H1 (cell line): ENCODE results near the gene CTNNA3. TPM values are rescaled to one million over a fixed set of nuclear protein-coding genes. Genes with fewer than 3 reads are reported as not detected.

ENCODE experiments used
- CTCF ChIA-PET: fragments of 300-600 bp; sonication (Branson Sonifier 250); formaldehyde crosslinking; loops from one replicate; lab custom pipeline; 2021; ENCODE audit not compliant: partially characterized antibody; lab: Charles Lee
- POLR2A ChIA-PET: fragments of 300-600 bp; sonication (Branson Sonifier 250); formaldehyde crosslinking; loops from one replicate; lab custom pipeline; 2021; ENCODE audit warnings: inconsistent platforms; ENCODE audit not compliant: partially characterized antibody; lab: Charles Lee
- DNase-seq, 2 experiments: peaks; one replicate each; pipeline versions ENCODE4 v3.0.0 to v3.0.0-alpha.2; 2010 to 2022; ENCODE audit warnings: low spot score in 2 of 2, low read depth in 1 of 2, mixed read lengths in 1 of 2
- FAIRE-seq: peaks from 2 replicates; lab custom pipeline; 2011; peaks lifted over from hg19 to GRCh38; lab: Jason Lieb, UNC
- H2AFZ ChIP-seq: 2 replicates; pipeline ENCODE4 v1.8.1; 2012; ENCODE audit warnings: low read length, inconsistent platforms
- H2AK5ac ChIP-seq: 2 replicates; pipeline ENCODE4 v1.6.1; 2013; ENCODE audit warnings: low read depth, low read length
- H2BK120ac ChIP-seq: replicated peaks from 2 replicates; pipeline ENCODE3; 2013; ENCODE audit warnings: low read depth, low read length, inconsistent platforms
- H2BK12ac ChIP-seq: 2 replicates; pipeline ENCODE4 v1.6.1; 2013; ENCODE audit warnings: low read depth, low read length
- H2BK15ac ChIP-seq: 2 replicates; pipeline ENCODE4 v1.6.1; 2013; ENCODE audit warnings: low read length
- H2BK20ac ChIP-seq: 2 replicates; pipeline ENCODE4 v1.6.1; 2013; ENCODE audit warnings: low read length
- H2BK5ac ChIP-seq: 2 replicates; pipeline ENCODE4 v1.6.1; 2013; ENCODE audit warnings: low read depth, low read length
- H3K14ac ChIP-seq: 2 replicates; pipeline ENCODE4 v1.6.1; 2013; ENCODE audit warnings: inconsistent platforms; ENCODE audit not compliant: insufficient read length
- H3K18ac ChIP-seq: 2 replicates; pipeline ENCODE4 v1.6.1; 2013; ENCODE audit warnings: low read length; ENCODE audit errors: extremely low read depth
- H3K23ac ChIP-seq: 2 replicates; pipeline ENCODE4 v1.6.1; 2013; ENCODE audit warnings: inconsistent platforms; ENCODE audit not compliant: insufficient read length
- H3K23me2 ChIP-seq: 2 replicates; pipeline ENCODE4 v1.6.1; 2013; ENCODE audit warnings: low read depth, low read length
- H3K27ac ChIP-seq: 2 replicates; pipeline ENCODE4 v1.6.1; 2011; ENCODE audit warnings: low read depth, low read length, inconsistent platforms
- H3K27me3 ChIP-seq, 4 experiments: replicated peaks in 1 of 4; 1 replicate in 1 of 4; 2 replicates in 3 of 4; pipeline versions ENCODE4 v1.6.1 to v1.8.1; 2011 to 2013; ENCODE audit warnings: low read length in 3 of 4, mild to moderate bottlenecking in 3 of 4, inconsistent platforms in 2 of 4, mixed read lengths in 2 of 4, moderate library complexity in 1 of 4; ENCODE audit not compliant: control insufficient read depth in 3 of 4, insufficient read depth in 3 of 4; ENCODE audit errors: extremely low read depth in 1 of 4
- H3K36me3 ChIP-seq, 4 experiments: 2 replicates each; pipeline versions ENCODE4 v1.6.1 to v1.8.1; 2011 to 2013; ENCODE audit warnings: mild to moderate bottlenecking in 4 of 4, low read length in 3 of 4, moderate library complexity in 2 of 4, control low read depth in 1 of 4, inconsistent platforms in 1 of 4; ENCODE audit not compliant: insufficient read depth in 4 of 4, control insufficient read depth in 2 of 4
- H3K4ac ChIP-seq: replicated peaks from 2 replicates; pipeline ENCODE3; 2013; ENCODE audit warnings: low read length, low read depth, mixed read lengths, inconsistent platforms; ENCODE audit not compliant: insufficient read length
- H3K4me1 ChIP-seq, 4 experiments: replicated peaks in 1 of 4; 1 replicate in 1 of 4; 2 replicates in 3 of 4; pipeline versions ENCODE4 v1.6.1 to v1.8.1; 2011 to 2013; ENCODE audit warnings: low read length in 3 of 4, inconsistent platforms in 2 of 4, mixed read lengths in 1 of 4; ENCODE audit not compliant: insufficient read depth in 4 of 4, control insufficient read depth in 3 of 4
- H3K4me2 ChIP-seq, 2 experiments: 2 replicates each; pipeline versions ENCODE4 v1.6.1 to v1.8.1; 2011 to 2013; ENCODE audit warnings: low read depth in 2 of 2, low read length in 2 of 2, control low read depth in 1 of 2, inconsistent platforms in 1 of 2, mild to moderate bottlenecking in 1 of 2; ENCODE audit not compliant: insufficient read depth in 1 of 2
- H3K4me3 ChIP-seq, 4 experiments: fragments of 200-600, 300-600 bp in 1 of 4; sonication (generic), shearing (Covaris generic), sonication (Bioruptor Twin) in 1 of 4; 2 replicates each; pipeline versions ENCODE4 v1.5.1 to v1.8.1; 2011 to 2016; ENCODE audit warnings: low read length in 4 of 4, low read depth in 3 of 4, control low read depth in 2 of 4, inconsistent platforms in 2 of 4, mild to moderate bottlenecking in 2 of 4, mixed read lengths in 1 of 4, moderate library complexity in 1 of 4; ENCODE audit not compliant: insufficient read depth in 2 of 4; ENCODE audit errors: extremely low read depth in 1 of 4
- H3K56ac ChIP-seq: replicated peaks from 2 replicates; pipeline ENCODE3; 2013; ENCODE audit warnings: low read depth, mild to moderate bottlenecking, mixed read lengths, low read length, inconsistent platforms; ENCODE audit not compliant: insufficient read length
- H3K79me1 ChIP-seq: 2 replicates; pipeline ENCODE4 v1.6.1; 2013; ENCODE audit warnings: low read depth, low read length, control low read depth
- H3K79me2 ChIP-seq, 2 experiments: 2 replicates each; pipeline versions ENCODE4 v1.6.1 to v1.8.1; 2012 to 2013; ENCODE audit warnings: low read length in 2 of 2, mild to moderate bottlenecking in 2 of 2, inconsistent platforms in 1 of 2; ENCODE audit not compliant: insufficient read depth in 2 of 2, control insufficient read depth in 1 of 2
- H3K9ac ChIP-seq, 4 experiments: replicated peaks in 1 of 4; 1 replicate in 1 of 4; 2 replicates in 3 of 4; pipeline versions ENCODE4 v1.6.1 to v1.8.1; 2011 to 2013; ENCODE audit warnings: low read depth in 3 of 4, low read length in 3 of 4, control low read depth in 2 of 4, mild to moderate bottlenecking in 2 of 4, moderate library complexity in 2 of 4, inconsistent platforms in 1 of 4; ENCODE audit errors: extremely low read depth in 1 of 4
- H3K9me3 ChIP-seq, 2 experiments: 2 replicates each; pipeline versions ENCODE4 v1.6.1 to v1.8.1; 2012 to 2013; ENCODE audit warnings: mild to moderate bottlenecking in 2 of 2, moderate library complexity in 2 of 2, control low read depth in 1 of 2, inconsistent platforms in 1 of 2, low read depth in 1 of 2, low read length in 1 of 2, mixed read lengths in 1 of 2; ENCODE audit not compliant: insufficient read depth in 2 of 2
- H4K20me1 ChIP-seq, 2 experiments: replicated peaks in 1 of 2; 2 replicates each; pipeline versions ENCODE3 to v1.8.1; 2011 to 2013; ENCODE audit warnings: inconsistent platforms in 2 of 2, low read length in 2 of 2, mild to moderate bottlenecking in 1 of 2; ENCODE audit not compliant: insufficient read depth in 2 of 2, control insufficient read depth in 1 of 2
- H4K5ac ChIP-seq: 2 replicates; pipeline ENCODE4 v1.6.1; 2013; ENCODE audit warnings: low read length, low read depth, mixed read lengths, inconsistent platforms; ENCODE audit not compliant: insufficient read length
- H4K8ac ChIP-seq: 2 replicates; pipeline ENCODE4 v1.8.0; 2013; ENCODE audit warnings: mild to moderate bottlenecking, moderate library complexity, low read length, inconsistent platforms; ENCODE audit not compliant: insufficient read depth; ENCODE audit errors: extremely low read depth
- H4K91ac ChIP-seq: replicated peaks from 2 replicates; pipeline ENCODE3; 2013; ENCODE audit warnings: low read length, mixed read lengths, inconsistent platforms; ENCODE audit not compliant: insufficient read length
- BCL11A ChIP-seq, 2 experiments: IDR thresholded peaks; one replicate each; pipeline ENCODE4 v1.6.1; 2011; ENCODE audit warnings: low read depth in 2 of 2, low read length in 2 of 2, mild to moderate bottlenecking in 2 of 2
- FOSL1 ChIP-seq: IDR thresholded peaks from 2 replicates; pipeline ENCODE4 v1.6.1; 2011; ENCODE audit warnings: mild to moderate bottlenecking, low read depth, low read length, moderate library complexity; ENCODE audit not compliant: insufficient read depth
- GTF2F1 ChIP-seq: IDR thresholded peaks from 2 replicates; pipeline ENCODE4 v1.6.1; 2012; ENCODE audit warnings: low read depth, low read length, improper control_type of control experiment, borderline replicate concordance
- HDAC2 ChIP-seq, 2 experiments: fragments of 300-600 bp in 1 of 2; sonication (generic) in 1 of 2; IDR thresholded peaks; 2 replicates each; pipeline ENCODE4 v1.6.1; 2011 to 2012; ENCODE audit warnings: low read depth in 2 of 2, low read length in 2 of 2, mild to moderate bottlenecking in 2 of 2, moderate library complexity in 2 of 2, borderline replicate concordance in 1 of 2, inconsistent platforms in 1 of 2
- JUN ChIP-seq: IDR thresholded peaks from 2 replicates; pipeline ENCODE4 v1.6.1; 2011; ENCODE audit warnings: low read depth, mild to moderate bottlenecking, improper control_type of control experiment, low read length
- JUND ChIP-seq: IDR thresholded peaks from 2 replicates; pipeline ENCODE4 v1.6.1; 2011; ENCODE audit warnings: mild to moderate bottlenecking, improper control_type of control experiment, low read length
- KDM4A ChIP-seq: IDR thresholded peaks from one replicate; pipeline ENCODE4 v1.7.1; 2012; ENCODE audit warnings: low read depth, mild to moderate bottlenecking, moderate library complexity, low read length, inconsistent platforms; ENCODE audit not compliant: severe bottlenecking
- KDM5A ChIP-seq: fragments of 200-600 bp; IDR thresholded peaks from 2 replicates; pipeline ENCODE4 v1.7.1; 2012; ENCODE audit warnings: mild to moderate bottlenecking, low read length, inconsistent platforms, mixed read lengths
- POLR2AphosphoS5 ChIP-seq: IDR thresholded peaks from 2 replicates; pipeline ENCODE4 v1.6.1; 2011; ENCODE audit warnings: low read depth, low read length
- RBBP5 ChIP-seq: IDR thresholded peaks from 2 replicates; pipeline ENCODE4 v1.7.1; 2012; ENCODE audit warnings: low read depth, mild to moderate bottlenecking, inconsistent platforms, low read length, moderate library complexity, borderline replicate concordance
- SIRT6 ChIP-seq: IDR thresholded peaks from one replicate; pipeline ENCODE4 v1.7.1; 2012; ENCODE audit warnings: low read length, inconsistent platforms
- SP2 ChIP-seq: IDR thresholded peaks from 2 replicates; pipeline ENCODE4 v1.6.1; 2012; ENCODE audit warnings: mild to moderate bottlenecking, low read length, inconsistent platforms
- SP4 ChIP-seq: IDR thresholded peaks from 2 replicates; pipeline ENCODE4 v1.6.1; 2012; ENCODE audit warnings: low read length, inconsistent platforms
- TEAD4 ChIP-seq: IDR thresholded peaks from 2 replicates; pipeline ENCODE4 v1.6.1; 2012; ENCODE audit warnings: low read depth, low read length, inconsistent platforms, mixed read lengths
- ZNF274 ChIP-seq: IDR thresholded peaks from 2 replicates; pipeline ENCODE4 v1.7.0; 2012; ENCODE audit warnings: low read length, borderline replicate concordance; ENCODE audit errors: extremely low read depth
- WGBS, 2 experiments: shearing (Covaris generic) in 1 of 2; methylation state at CpG; one replicate each; pipeline versions ENCODE4 v1.1.6 to v1.1.7; 2013 to 2015; ENCODE audit warnings: low lambda C conversion rate in 2 of 2, mixed read lengths in 2 of 2, inconsistent platforms in 1 of 2, low coverage in 1 of 2, missing lambda C conversion rate in 1 of 2; ENCODE audit not compliant: insufficient replicate concordance in 2 of 2, insufficient coverage in 1 of 2, insufficient read length in 1 of 2; ENCODE audit errors: extremely low coverage in 1 of 2, missing lambda C conversion rate in 1 of 2; 5-methylcytosine and 5-hydroxymethylcytosine counted together
- polyA plus RNA-seq, 7 experiments: library from polyadenylated mRNA; depleted of rRNA in 3 of 7; stranded (reverse) in 5 of 7; unstranded in 2 of 7; fragments of >200 nt in 5 of 7; fragments of 200-250 nt in 2 of 7; gene quantifications; 1 replicate in 5 of 7; 2 replicates in 1 of 7; 4 replicates in 1 of 7; pipeline versions ENCODE4 v1.2.1 to v1.2.3, GENCODE V29; 2011 to 2013; ENCODE audit warnings: missing spikeins in 2 of 7, mixed read lengths in 2 of 7
- total RNA-seq: library from RNA; stranded (reverse); fragmentation: NEBNext Ultra II Directional; extraction: Animal tissue kit (Norgen Biotek cat#: 25700); gene quantifications from 2 replicates; pipeline ENCODE4 v1.2.1, GENCODE V29; 2021

CTNNA3 gene
- total and polyA plus RNA-seq, 2 of the 8 experiments (the other 6 are each of a cell fraction or from before 2014, with no cell fraction given): 1.3 to 1.5 TPM

GRCh38 chr10:67259319-67259929 is 436.6 kb downstream of the CTNNA3 start:
- no peak overlapping the region for H2AFZ ChIP-seq
- H2BK15ac ChIP-seq: no peak overlapping the region
- no peak overlapping the region for H3K23ac ChIP-seq
- no peak overlapping the region for H3K9ac ChIP-seq
- H3K56ac ChIP-seq: no peak overlapping the region
- H3K36me3 ChIP-seq: no peaks in the 10 kb centered on the region
- H2BK20ac ChIP-seq: no peak overlapping the region
- no peak overlapping the region for H3K4me2 ChIP-seq
- H3K4me3 ChIP-seq: no peak overlapping the region
- CTCF ChIA-PET: no interaction called here
- no peak overlapping the region for H4K8ac ChIP-seq
- no peaks in the 10 kb centered on the region for H3K23me2 ChIP-seq
- no peak overlapping the region for H2BK5ac ChIP-seq
- no peak overlapping the region for H3K4ac ChIP-seq
- DNase-seq (no peak), FAIRE-seq (no peak)
- H2BK120ac ChIP-seq: no peak overlapping the region
- H3K27me3 ChIP-seq: no peaks in the 10 kb centered on the region
- H2AK5ac ChIP-seq: no peak overlapping the region
- H3K18ac ChIP-seq: no peak overlapping the region
- no peak overlapping the region for H3K27ac ChIP-seq
- no peaks in the 10 kb centered on the region for H3K79me1 ChIP-seq
- no peak overlapping the region for H2BK12ac ChIP-seq
- no peaks in the 10 kb centered on the region for H3K79me2 ChIP-seq
- H4K20me1 ChIP-seq: no peaks in the 10 kb centered on the region
- no peaks in the 10 kb centered on the region; a peak in 2 of 7 replicates for H3K4me1 ChIP-seq
- H3K14ac ChIP-seq: no peak overlapping the region
- no peaks in the 10 kb centered on the region for H3K9me3 ChIP-seq
- POLR2A ChIA-PET: no interaction called here
- H4K91ac ChIP-seq: no peak overlapping the region
- H4K5ac ChIP-seq: no peak overlapping the region
- WGBS, 2 experiments: 90% methylated on average over 4 of the region's 4 CpGs; no CpG with 5 or more reads in 1 of the 2 experiments
- no peak for TF ChIP-seq KDM4A
- no peak for TF ChIP-seq GTF2F1
- TF ChIP-seq SP2: no peak
- no peak for TF ChIP-seq JUND
- no peak for TF ChIP-seq POLR2AphosphoS5
- no peak for TF ChIP-seq ZNF274
- no peak for TF ChIP-seq RBBP5
- no peak for TF ChIP-seq BCL11A (IDR thresholded peaks at IDR 0.05; ENCODE audit: low read depth in 2 of 2, low read length in 2 of 2)
- TF ChIP-seq JUN: no peak
- TF ChIP-seq FOSL1: no peak
- TF ChIP-seq HDAC2 (IDR thresholded peaks at IDR 0.05; ENCODE audit: borderline replicate concordance in 1 of 2, low read depth in 2 of 2, low read length in 2 of 2): no peak
- TF ChIP-seq SIRT6: no peak
- no peak for TF ChIP-seq SP4
- TF ChIP-seq KDM5A: no peak
- no peak for TF ChIP-seq TEAD4
